Measurements from ENCODE around the gene CCM2. TPM values are rescaled to one million over a fixed set of nuclear protein-coding genes. Genes with fewer than 3 reads are reported as not detected.
A peak's percentile ranks its signal among the peaks of the same experiment; 100 is the strongest.

Gene CCM2
- total and polyA plus RNA-seq, 2 of the 8 experiments (the other 6 are each of a cell fraction or from before 2014, with no cell fraction given), result 31.6 to 41.2 TPM

- DNase-seq (ENCODE audit: low read depth in 1 of 2, low spot score in 2 of 2) (no peak), FAIRE-seq (no peak)
- WGBS, 2 experiments (ENCODE audit: extremely low coverage in 1 of 2, insufficient coverage in 1 of 2, insufficient read length in 1 of 2, insufficient replicate concordance in 2 of 2, low coverage in 1 of 2, low lambda C conversion rate in 2 of 2, missing lambda C conversion rate in 1 of 2), result 91% methylated on average over 7 of the region's 7 CpGs; no CpG with 5 or more reads in 1 of the 2 experiments
Observed at GRCh38 chr7:44974549-44974948, 25.5 kb upstream of the CCM2 start.

More at GRCh38 chr7:44974549-44974948, 25.5 kb upstream of the CCM2 start:
- Histone ChIP-seq H3K79me1 (ENCODE audit: low read depth, low read length) (no peaks in the 10 kb centered on the region), H3K4me1 (replicated peaks in 1 of 4; ENCODE audit: control insufficient read depth in 3 of 4, insufficient read depth in 4 of 4, low read length in 3 of 4) (no peaks in the 10 kb centered on the region; a peak in 1 of 7 replicates), H3K4me3 (ENCODE audit: extremely low read depth in 1 of 4, insufficient read depth in 2 of 4, low read depth in 3 of 4, low read length in 4 of 4) (no peak overlapping the region), H2BK5ac (ENCODE audit: low read depth, low read length) (no peak overlapping the region), H2BK12ac (ENCODE audit: low read depth, low read length) (no peak overlapping the region), H3K9me3 (ENCODE audit: insufficient read depth in 2 of 2, low read depth in 1 of 2, low read length in 1 of 2) (no peaks in the 10 kb centered on the region), H3K56ac (replicated peaks; ENCODE audit: insufficient read length, low read depth, low read length) (no peak overlapping the region), H2AK5ac (ENCODE audit: low read depth, low read length) (no peak overlapping the region), H4K8ac (ENCODE audit: extremely low read depth, insufficient read depth, low read length) (peak overlapping the region; percentile 14; the same call in 1 of the 2 replicates), H3K79me2 (ENCODE audit: control insufficient read depth in 1 of 2, insufficient read depth in 2 of 2, low read length in 2 of 2) (no peaks in the 10 kb centered on the region), H3K4me2 (ENCODE audit: insufficient read depth in 1 of 2, low read depth in 2 of 2, low read length in 2 of 2) (no peak overlapping the region), H3K18ac (ENCODE audit: extremely low read depth, low read length) (no peak overlapping the region), H3K23ac (ENCODE audit: insufficient read length) (no peak overlapping the region), H4K91ac (replicated peaks; ENCODE audit: insufficient read length, low read length) (no peak overlapping the region), H2BK120ac (replicated peaks; ENCODE audit: low read depth, low read length) (no peak overlapping the region), H3K14ac (ENCODE audit: insufficient read length) (no peak overlapping the region), H3K27me3 (replicated peaks in 1 of 4; ENCODE audit: control insufficient read depth in 3 of 4, extremely low read depth in 1 of 4, insufficient read depth in 3 of 4, low read length in 3 of 4) (no peaks in the 10 kb centered on the region), H2AFZ (ENCODE audit: low read length) (no peak overlapping the region), H3K23me2 (ENCODE audit: low read depth, low read length) (no peaks in the 10 kb centered on the region), H4K5ac (ENCODE audit: insufficient read length, low read depth, low read length) (no peak overlapping the region), H3K36me3 (ENCODE audit: control insufficient read depth in 2 of 4, insufficient read depth in 4 of 4, low read length in 3 of 4) (no peaks in the 10 kb centered on the region), H2BK15ac (ENCODE audit: low read length) (no peak overlapping the region), H2BK20ac (ENCODE audit: low read length) (no peak overlapping the region), H3K4ac (replicated peaks; ENCODE audit: insufficient read length, low read depth, low read length) (no peak overlapping the region), H3K27ac (ENCODE audit: low read depth, low read length) (no peak overlapping the region), H3K9ac (replicated peaks in 1 of 4; ENCODE audit: extremely low read depth in 1 of 4, low read depth in 3 of 4, low read length in 3 of 4) (no peak overlapping the region), H4K20me1 (replicated peaks in 1 of 2; ENCODE audit: control insufficient read depth in 1 of 2, insufficient read depth in 2 of 2, low read length in 2 of 2) (peaks cover 0 to 1% of the 10 kb centered on the region in 2 experiments)
- no peak for TF ChIP-seq KDM1A (IDR thresholded peaks at IDR 0.05; ENCODE audit: borderline replicate concordance, low read length)
- no peak for TF ChIP-seq NRF1 (IDR thresholded peaks at IDR 0.05; ENCODE audit: low read depth, low read length)
- TF ChIP-seq RBBP5 (IDR thresholded peaks at IDR 0.05; ENCODE audit: borderline replicate concordance, low read depth, low read length), result no peak
- ChIA-PET CTCF (ENCODE audit: partially characterized antibody) (interaction anchor here (0.6 to 6.2 kb wide), 22 partner anchors 9 to 212 kb away, joined by 3 to 105 read pairs (median 8); no protein-coding TSS in a partner anchor), POLR2A (ENCODE audit: partially characterized antibody) (interaction anchor here (0.8 to 17.9 kb wide), 12 partner anchors 8 to 409 kb away, joined by 3 to 327 read pairs (median 4); partner anchors contain the start of genes H2AZ2 and MYO1G)

Measured in H1 (cell line).